GM19395 (cell line): ENCODE results near the gene ALDH1A1.

ENCODE experiments used
- ATAC-seq: cut with Tn5 transposase; IDR thresholded peaks from one replicate; pipeline ENCODE4 v1.9.1; 2021; ENCODE audit warnings: mild to moderate bottlenecking, moderate library complexity; ENCODE audit not compliant: unreplicated experiment

Gene ALDH1A1

DNA sequence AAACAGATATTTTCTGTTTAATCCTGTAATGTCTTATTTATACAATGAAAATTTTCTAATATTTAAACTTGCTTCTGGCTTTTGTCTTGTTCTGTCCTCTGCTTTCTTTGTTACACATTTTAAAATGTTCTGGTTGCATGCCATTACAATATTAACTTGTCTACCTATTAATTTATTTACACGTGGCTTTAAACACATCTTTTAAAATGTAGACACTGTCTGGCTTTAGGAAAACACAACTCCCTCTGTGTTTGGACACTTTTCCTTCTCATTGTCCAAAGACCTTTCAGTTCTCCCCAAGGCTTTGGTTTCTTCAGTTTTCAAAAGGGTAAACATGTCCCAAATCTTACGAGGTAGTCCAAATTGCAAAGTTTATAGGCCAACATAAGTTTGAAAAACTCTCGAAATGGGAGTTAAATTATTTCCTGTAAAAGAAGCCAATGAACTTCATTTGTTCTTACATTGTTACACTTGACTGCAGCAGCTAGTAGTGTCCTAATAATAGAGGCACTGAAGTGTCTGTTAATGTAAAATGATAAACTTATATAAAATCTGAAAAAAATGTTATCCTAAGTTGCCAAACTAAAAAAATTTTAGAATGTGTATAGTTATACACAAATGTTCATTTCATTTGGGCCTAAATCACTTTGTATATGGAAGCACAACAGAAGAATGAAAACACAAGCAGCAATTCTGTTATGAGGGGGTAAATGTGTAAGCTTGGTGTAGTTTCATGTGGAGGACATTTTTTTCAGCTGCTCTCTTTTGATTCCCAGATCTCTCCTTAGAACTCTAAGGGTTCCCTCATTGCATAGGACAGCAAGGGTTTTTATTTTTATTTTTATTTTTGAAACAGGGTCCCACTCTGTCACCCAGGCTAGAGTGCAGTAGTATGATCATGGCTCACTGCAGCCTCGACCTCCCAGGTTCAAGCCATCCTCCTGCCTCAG lies 53.8 kb downstream of the ALDH1A1 start:
- ATAC-seq, result no peak

DNA sequence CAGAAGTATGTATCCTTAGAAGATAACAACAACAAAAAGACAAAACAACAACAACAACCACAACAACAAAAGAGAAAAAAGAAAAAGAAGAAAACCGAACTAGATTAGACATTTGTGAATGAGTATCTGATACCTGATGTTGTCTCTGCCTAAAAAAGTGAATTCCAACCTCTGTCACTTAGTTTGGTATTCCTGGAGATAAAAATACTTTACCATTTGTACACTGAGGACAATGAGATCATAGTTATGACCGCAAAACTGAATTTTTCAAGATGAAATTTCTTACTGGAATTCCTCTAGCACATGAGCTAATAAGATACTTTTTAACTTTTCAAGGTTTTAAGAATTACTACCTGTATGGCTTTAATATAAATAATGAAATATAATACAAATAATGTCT lies 54.5 kb downstream of the ALDH1A1 start:
- no peak for ATAC-seq

DNA sequence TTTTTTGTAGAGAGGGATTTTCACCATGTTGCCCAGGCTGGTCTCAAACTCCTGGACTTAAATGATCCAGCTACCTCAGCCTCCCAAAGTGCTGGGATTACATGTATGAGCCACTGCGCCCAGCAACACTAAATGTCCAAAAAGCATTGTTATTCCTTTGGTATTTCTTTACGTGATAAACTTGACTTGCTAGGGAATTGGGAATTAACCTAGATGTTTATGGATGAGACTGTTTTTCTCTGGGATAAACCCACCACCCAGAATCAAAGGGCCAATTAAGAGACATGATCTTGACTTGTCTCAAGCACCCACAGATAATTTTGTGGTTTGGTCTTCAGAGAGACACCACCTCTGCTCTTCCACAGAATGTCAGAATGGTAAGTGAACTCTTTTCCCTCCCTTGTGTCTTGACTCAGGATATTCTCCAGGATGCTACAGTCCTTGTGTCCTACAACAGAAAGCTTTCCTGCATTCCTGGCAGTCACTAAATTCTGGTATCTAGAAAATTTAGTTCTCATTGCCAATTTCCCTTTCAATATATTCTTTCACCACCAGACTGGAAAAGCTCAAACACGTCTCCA lies 55.7 kb downstream of the ALDH1A1 start:
- no peak for ATAC-seq

DNA sequence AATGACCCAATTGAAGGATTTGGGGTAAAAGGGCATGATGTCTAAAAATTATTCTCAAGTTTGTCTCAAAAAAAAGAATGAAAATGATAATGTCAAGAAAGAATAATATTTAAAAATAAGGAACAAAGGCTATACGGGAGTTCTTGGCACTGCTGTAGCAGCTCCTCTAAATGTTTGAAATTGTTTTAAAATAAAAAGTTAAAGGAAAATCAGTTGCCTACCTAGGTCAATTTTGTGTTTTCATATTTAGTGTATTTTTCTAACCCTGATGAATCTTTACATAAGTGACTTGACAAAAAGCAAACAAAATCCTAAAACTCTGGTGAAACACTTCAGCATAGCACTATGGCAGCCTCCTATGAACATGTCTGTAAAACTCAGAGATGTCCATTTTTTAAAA lies 56.4 kb downstream of the ALDH1A1 start:
- ATAC-seq, result no peak

DNA sequence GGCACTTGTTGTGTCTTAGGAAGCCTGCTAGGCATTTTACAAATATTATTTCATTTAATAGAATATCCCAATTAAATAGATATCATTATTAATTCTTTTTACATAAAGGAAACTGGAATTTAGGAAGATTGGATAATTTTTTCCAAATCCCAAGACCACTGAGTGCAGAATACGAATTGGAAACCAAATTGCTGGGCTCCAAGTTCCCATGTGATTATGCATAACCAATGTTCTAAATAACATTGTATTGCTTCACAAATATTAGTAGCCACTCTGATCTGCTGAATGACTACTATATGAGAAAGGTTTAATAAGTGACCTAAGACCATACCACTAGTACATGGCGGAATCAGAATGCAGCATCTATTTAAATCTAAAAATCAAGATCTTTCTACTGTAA lies 57.7 kb downstream of the ALDH1A1 start:
- ATAC-seq, result no peak

DNA sequence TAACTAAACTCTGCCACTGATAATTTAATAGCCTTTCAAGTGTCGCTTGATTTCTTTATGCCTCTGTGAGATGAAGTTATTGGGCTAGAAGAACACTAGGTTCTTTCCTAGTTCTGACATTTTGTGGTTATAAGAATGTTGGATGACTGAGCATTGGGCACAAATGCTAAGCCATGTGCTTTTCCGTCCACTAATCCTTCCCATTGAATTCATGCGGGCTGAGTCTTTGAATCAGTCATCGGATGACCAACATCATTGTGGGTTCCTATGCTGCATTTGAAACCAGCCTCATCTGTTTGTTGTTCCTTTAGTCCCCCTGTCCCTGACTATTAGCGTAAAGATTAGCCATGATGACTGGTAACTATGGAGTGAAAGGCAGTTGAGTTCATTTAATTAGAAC lies 58.5 kb downstream of the ALDH1A1 start:
- no peak for ATAC-seq

DNA sequence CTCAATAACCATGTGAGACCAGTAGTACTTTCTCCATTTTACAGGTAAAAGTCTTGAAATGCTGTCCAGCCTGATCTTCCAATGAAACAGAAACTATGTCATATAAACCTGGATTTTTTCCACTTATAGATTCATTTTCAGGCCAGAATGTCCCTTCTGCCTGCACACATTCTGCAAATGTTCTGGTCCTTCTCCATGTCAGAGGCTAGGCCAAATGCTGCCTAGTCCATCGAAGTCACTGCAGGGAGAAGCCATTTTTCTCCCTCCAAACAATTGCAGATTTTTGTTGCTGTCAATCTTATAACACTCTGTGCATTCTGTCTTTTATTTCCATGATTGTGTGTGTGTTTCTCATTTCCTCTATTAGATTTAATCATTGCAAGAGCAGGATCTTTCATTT lies 59.4 kb downstream of the ALDH1A1 start:
- no peak for ATAC-seq

DNA sequence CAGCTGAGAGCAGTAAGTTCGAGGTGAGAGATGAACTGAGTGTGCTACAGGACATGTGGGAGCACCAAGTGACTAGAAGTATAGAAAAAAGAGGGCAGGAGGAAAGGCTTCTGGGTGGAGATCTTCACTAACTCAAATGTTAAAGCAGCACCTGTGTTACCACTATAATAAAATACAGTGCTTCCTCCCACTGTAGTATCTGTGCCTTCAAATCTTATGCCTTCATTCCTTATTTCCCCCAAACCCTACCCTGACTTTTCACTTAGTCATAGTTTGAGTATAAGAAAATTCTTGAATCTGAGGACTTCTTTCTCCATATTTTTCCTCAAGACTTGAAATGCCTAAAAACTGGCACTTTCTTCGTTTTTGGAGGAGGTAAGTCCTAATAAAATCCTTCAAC lies 61.8 kb downstream of the ALDH1A1 start:
- ATAC-seq, result no peak

DNA sequence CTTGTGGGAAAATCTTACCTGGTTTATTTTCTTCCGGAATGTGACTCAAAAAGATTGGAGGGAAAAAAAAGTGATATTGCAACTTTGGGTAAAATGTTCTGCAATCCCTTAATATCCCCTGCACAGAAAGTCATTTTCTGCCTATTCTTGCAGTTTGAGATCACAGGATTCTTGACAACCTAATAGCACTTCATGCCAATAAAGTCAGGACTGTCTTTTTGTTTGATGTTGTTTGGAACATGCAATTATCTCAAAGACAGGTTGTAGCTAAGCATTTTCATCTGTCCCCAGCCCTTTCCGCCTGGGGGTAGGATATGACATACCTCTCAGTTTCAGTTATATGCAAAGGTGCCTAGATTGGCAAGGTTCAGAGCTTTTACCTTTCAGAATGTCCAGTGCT lies 63.9 kb downstream of the ALDH1A1 start:
- no peak for ATAC-seq

DNA sequence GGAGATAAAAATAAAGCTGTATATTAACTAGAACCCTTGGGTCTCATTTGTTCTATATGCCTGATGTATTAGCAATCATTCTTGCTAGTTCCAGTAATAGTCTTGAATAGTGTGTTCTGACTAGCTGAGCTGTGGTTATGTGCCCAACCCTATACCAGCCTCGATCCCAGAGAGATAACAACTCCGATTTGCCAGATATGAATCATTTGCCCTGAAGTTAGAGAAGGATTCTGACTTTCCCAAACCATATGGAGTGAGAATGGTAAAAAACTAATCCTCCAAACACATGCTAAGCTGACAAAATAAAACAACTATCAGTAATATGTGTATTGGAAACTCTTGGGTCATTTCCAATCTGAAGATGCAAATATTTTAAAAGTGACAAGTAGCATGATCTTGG lies 64.8 kb downstream of the ALDH1A1 start:
- no peak for ATAC-seq

DNA sequence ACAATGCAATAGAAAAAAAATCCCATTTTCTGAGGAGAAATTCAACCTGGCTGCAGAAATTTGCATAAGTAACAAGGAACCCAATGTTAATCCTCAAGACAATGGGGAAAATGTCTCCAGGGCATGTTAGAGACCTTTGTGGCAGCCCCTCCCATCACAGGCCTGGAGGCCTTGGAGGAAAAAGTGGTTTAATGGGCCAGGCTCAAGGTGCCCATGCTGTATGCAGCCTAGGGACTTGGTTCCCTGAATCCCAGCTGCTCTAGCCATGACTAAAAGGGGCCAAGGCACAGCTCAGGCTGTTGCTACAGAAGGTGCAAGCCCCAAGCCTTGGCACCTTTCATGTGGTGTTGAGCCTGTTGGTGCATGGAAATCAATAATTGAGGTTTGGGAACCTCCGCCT lies 66.5 kb downstream of the ALDH1A1 start:
- no peak for ATAC-seq

DNA sequence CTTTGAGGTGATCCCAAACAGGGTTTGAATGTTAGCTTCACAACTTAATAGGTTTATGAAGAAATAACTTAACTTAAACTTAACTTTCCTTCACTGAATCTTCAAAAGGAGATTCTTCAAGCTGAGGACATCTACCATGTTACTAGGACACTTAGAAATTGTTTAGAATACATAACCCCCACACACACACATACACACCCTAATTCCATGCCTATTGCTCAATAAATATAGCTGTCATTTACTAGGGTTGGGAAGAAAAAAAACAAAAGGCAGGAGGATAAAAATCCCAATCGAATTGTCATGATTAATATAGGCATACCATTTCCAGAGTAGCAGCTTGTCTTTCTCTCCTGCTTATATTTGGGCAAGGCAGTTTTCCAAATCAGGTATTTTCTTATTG lies 68.3 kb downstream of the ALDH1A1 start:
- no peak for ATAC-seq

DNA sequence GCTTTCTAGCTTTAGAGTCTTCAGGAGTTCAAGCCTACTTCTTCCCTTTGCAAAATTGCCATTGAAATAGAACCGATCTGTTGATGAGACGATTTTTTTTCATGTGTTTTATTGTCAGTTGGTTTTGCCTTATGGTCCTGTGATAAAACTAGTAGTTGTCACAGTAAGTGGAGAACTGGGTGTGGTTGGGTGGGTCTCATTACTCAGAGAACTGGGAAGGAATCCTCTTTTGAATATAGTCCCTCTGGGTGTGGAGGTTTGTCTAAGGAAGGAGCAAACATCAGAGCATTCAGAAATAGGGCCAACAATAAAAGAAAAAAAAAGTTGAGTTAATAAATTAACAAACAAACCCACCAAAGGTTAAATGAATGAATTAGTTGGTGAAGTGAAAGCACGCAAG lies 69.0 kb downstream of the ALDH1A1 start:
- ATAC-seq, result no peak

DNA sequence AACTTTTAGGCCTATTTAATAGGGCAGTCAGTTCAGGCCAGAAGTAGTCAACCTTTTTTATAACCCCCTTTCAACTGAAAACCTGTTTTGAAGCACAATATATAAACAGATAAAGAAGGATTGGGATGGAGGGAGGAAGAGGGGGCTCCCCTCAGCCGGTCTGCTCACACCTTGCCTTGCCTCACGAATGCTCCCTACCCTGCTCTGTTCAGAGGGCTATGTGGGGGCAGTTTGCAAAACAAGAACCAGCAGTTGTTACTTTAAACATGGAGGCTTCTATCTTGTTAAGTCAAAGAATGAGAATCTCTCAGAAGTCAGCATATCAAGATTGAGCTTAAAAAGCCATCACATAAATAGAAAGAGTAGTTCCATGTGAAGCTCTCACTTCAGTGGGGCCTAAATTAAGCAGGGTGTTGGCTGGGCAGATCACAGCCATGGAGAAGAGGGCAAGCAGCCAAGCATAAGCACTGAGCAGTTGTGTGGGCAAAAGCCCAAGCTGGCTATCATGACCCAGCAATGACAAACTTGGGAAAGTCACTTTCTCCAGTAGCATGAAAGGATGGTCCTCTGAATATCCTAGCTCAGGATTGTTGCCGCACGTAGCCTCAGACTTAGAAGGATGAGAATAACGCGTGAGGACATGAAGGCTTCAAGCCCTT lies 70.6 kb downstream of the ALDH1A1 start:
- ATAC-seq, result no peak

DNA sequence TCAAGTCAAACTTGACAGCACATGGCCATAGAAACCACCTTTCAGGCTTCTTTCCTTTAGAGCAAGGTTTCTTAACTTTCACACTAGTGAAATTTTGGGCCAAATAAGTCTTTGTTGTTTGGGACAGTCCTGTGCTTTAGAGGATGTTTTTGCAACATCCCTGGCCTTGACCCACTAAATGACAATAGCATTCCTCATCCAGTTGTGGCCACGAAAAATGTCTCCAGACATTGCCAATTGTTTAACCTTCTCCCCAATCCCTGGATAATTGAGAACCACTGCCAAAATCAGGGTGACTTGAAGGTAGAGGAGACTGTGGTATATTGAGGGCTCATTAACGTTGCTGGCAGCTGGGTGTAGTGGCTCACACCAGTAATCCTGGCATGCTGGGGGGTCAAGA lies 72.0 kb downstream of the ALDH1A1 start:
- ATAC-seq, result no peak

DNA sequence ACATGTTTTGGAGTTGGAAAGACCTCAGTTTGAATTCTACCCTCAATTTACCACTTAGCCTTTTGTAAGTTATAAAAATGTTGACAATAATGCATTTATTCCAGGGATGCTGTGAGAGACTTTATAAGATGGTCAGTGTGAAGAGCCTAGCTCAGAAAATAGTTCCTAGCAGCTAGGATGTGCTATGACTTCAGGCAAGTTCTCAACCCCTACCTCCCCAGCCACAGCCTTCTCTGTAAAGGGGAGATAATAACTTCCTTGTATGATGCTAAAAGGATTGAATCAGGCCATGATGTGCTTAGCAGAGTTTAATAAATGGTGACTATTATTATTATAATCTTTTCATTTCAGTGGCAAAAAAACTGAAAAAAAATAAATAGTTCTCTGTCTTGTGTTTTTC lies 77.6 kb downstream of the ALDH1A1 start:
- no peak for ATAC-seq

DNA sequence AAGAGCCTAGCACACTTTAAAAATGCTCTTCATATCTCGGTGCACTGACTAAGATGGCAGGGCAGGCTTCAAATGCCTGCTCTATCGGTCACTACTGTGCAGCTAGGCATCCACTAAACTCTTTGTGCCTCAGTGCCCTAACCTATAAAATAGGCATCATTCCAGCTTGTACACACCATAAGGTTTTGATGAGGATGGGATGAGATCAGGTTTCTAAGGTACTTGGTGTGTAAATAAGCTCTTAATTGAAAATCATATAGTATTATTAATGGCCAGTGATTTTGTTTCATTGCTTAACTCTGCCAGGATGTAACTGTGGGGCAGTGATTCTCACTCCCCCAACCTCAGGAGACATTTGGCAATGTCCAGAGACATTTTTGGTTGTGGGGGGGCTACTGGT lies 78.5 kb downstream of the ALDH1A1 start:
- no peak for ATAC-seq

DNA sequence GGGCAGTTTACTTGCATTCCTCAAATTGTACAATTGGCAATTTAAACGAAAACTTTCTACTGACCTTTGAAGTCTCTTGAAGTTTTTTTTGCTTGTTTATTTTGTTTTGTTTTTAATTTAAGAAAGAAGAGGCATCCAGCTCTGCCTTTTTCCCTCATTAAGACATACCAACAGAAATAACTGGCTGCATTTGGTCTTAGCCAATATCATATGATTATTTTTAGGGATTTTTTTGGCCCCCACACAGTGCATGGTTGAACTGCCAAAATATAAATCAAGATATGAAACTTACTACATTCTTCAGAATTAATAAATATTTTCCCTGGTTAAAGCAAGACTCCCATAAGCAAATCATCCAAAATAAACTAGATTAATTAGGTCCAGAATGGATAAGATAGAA lies 79.4 kb downstream of the ALDH1A1 start:
- no peak for ATAC-seq

DNA sequence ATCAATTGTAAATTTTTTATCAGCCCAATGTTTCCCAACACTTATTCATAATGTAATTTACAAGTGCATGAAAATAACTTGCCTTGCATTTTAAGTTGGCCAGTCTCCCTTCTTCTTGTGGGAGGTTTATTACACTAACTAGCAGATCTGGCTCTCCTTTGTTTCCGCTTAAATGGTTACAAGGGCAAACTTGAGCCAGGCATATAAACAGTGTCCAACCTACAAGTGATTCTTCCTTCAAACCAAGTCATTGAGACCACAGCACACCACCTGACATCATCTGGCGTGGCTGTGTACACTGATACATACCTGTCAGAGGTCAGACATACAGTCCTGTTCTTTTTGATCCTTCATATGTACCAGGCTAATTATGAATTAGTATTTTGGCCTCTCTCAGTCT lies 80.1 kb downstream of the ALDH1A1 start:
- no peak for ATAC-seq

DNA sequence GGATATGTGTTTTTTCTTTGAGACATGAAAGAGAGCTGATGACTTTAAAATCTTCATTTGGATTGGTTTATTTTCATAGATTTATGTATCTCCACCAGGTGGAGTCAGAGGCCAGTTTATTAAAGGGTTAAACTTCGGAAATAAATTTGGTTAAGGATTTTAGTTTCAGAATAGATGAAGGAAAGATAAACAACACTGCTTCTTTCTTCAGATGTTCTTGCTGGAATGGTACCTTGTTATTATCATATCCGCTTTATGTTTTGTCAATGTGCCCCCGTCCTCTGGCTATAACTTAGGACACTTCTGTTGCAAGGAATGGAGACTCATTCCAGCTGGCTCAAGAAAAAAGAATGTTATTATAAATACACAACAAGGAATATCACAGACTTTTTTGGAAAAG lies 81.2 kb downstream of the ALDH1A1 start:
- ATAC-seq, result no peak

DNA sequence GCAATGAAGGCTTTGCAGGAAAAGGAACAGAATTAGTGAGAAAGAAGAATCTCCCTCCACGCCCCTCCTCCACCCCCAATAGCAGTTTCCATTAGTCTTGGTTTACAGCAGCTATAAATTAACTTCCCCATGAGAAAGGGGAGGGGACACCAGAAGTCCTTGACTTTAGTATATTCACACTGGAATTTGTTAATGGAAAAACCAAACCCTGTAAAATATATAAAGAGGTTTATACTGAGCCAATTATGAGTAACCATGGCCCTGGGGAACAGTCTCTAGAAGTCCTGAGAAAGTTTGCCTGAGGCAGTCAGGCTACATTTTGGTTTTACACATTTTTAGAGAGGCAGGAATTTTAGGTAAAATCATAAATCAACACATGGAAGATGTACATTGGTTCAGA lies 88.5 kb downstream of the ALDH1A1 start:
- ATAC-seq, result no peak

DNA sequence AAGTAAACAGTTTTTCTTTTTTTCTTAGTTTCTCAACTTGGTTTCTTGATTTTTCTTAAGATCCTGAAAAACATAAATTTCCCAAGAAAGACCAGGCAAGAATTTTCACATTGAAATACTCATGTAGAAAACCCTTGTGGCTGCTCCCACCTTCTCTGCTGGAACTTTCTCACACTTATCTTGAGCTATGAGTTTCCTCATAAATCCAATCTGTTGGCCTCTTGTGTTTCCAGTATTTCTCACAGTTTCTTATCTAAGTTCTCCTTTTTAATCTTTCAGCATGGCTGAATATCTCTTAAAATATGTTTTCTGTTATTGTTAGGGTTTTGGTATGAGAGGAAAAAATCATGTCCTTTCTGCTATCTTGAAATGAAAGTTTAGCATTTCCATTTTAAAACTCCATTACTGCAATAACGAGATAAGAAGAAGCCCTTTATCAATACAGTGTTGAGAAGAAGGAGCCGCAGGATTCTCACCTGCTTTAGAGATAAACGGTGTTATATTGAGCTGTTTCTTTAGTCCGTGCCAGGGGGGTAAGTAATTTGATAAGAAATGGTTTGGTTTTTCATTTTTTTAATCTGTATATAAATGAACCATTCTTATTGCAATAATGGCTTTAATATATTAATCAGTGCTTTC lies 89.3 kb downstream of the ALDH1A1 start:
- ATAC-seq, result no peak
